BE2C (cell line): ENCODE results near the gene LRMDA.

Source experiments
- DNase-seq: peaks from one replicate; pipeline ENCODE4 v3.0.0-alpha.2; 2020
- H3K27me3 ChIP-seq: fragments of 250-450 bp; sonication (Bioruptor Pico); 2 replicates; pipeline ENCODE4 v1.5.1; 2020; ENCODE audit warnings: mild to moderate bottlenecking
- H3K36me3 ChIP-seq: fragments of 250-450 bp; sonication (Bioruptor Pico); 2 replicates; pipeline ENCODE4 v1.5.1; 2020; ENCODE audit warnings: mild to moderate bottlenecking
- H3K4me1 ChIP-seq: fragments of 250-450 bp; sonication (Bioruptor Pico); 2 replicates; pipeline ENCODE4 v1.5.1; 2020
- H3K4me3 ChIP-seq: 2 replicates; pipeline ENCODE4 v1.5.1; 2011; ENCODE audit warnings: low read depth, low read length
- H3K9me3 ChIP-seq: fragments of 250-450 bp; sonication (Bioruptor Pico); 2 replicates; pipeline ENCODE4 v1.5.1; 2020
- CTCF ChIP-seq: IDR thresholded peaks from 2 replicates; pipeline ENCODE4 v1.5.1; 2012; ENCODE audit warnings: mild to moderate bottlenecking, low read depth, low read length

LRMDA gene

GRCh38 chr10:76287856-76288255 lies 856.4 kb downstream of the LRMDA start:
- TF ChIP-seq CTCF = no peak
- 0 out of 2 replicates have a peak, but pooled peaks cover 4% of the 10 kb centered on the region for H3K27me3 ChIP-seq
- DNase-seq = no peak
- H3K4me1 ChIP-seq = peaks cover 2% of the 10 kb centered on the region
- H3K4me3 ChIP-seq = no peak overlapping the region
- H3K9me3 ChIP-seq = no peaks in the 10 kb centered on the region
- no peaks in the 10 kb centered on the region for H3K36me3 ChIP-seq

GRCh38 chr10:76291175-76291574 lies 859.8 kb downstream of the LRMDA start:
- Histone ChIP-seq H3K4me1 (no peaks in the 10 kb centered on the region), H3K4me3 (no peak overlapping the region), H3K9me3 (no peaks in the 10 kb centered on the region), H3K36me3 (no peaks in the 10 kb centered on the region), H3K27me3 (no peaks in the 10 kb centered on the region)
- no peak for TF ChIP-seq CTCF
- no peak for DNase-seq

GRCh38 chr10:76291885-76292284 lies 860.5 kb downstream of the LRMDA start:
- Histone ChIP-seq H3K9me3 (no peaks in the 10 kb centered on the region), H3K4me3 (no peak overlapping the region), H3K4me1 (no peaks in the 10 kb centered on the region), H3K27me3 (no peaks in the 10 kb centered on the region), H3K36me3 (no peaks in the 10 kb centered on the region)
- DNase-seq = no peak
- no peak for TF ChIP-seq CTCF

- no peak for TF ChIP-seq CTCF
- Histone ChIP-seq H3K36me3 (no peaks in the 10 kb centered on the region), H3K4me1 (no peaks in the 10 kb centered on the region), H3K27me3 (no peaks in the 10 kb centered on the region), H3K4me3 (no peak overlapping the region), H3K9me3 (no peaks in the 10 kb centered on the region)
- no peak for DNase-seq
Observed at GRCh38 chr10:76296957-76297356, 865.5 kb downstream of the LRMDA start.

GRCh38 chr10:76297358-76297757 lies 865.9 kb downstream of the LRMDA start:
- DNase-seq = no peak
- Histone ChIP-seq H3K36me3 (no peaks in the 10 kb centered on the region), H3K4me3 (no peak overlapping the region), H3K4me1 (no peaks in the 10 kb centered on the region), H3K27me3 (no peaks in the 10 kb centered on the region), H3K9me3 (no peaks in the 10 kb centered on the region)
- TF ChIP-seq CTCF = no peak

GRCh38 chr10:76297780-76298281 lies 866.4 kb downstream of the LRMDA start:
- Histone ChIP-seq H3K4me1 (no peaks in the 10 kb centered on the region), H3K27me3 (no peaks in the 10 kb centered on the region), H3K4me3 (no peak overlapping the region), H3K36me3 (no peaks in the 10 kb centered on the region), H3K9me3 (no peaks in the 10 kb centered on the region)
- TF ChIP-seq CTCF = no peak
- DNase-seq = no peak
